HepG2 (cell line): ENCODE measurements around the gene BLOC1S4. TPM values are rescaled to one million over a fixed set of nuclear protein-coding genes. Genes with fewer than 3 reads are reported as not detected.

Experiments used
- DR1 ChIP-seq: sonication (generic); formaldehyde crosslinking; IDR thresholded peaks from 2 replicates; pipeline ENCODE4 v1.8.0; 2021; ENCODE audit warnings: mild to moderate bottlenecking, missing genetic modification reagents, inconsistent platforms
- EHMT2 ChIP-seq: fragments of 200-600 bp; sonication (generic); IDR thresholded peaks from 2 replicates; pipeline ENCODE4 v1.7.0; 2017; ENCODE audit warnings: antibody characterized with exemption, low read depth, low read length, borderline replicate concordance
- GABPA ChIP-seq, 2 experiments: IDR thresholded peaks; 2 replicates each; pipeline ENCODE4 v1.6.1; 2011 to 2016; ENCODE audit warnings: low read depth in 2 of 2, low read length in 1 of 2, missing biosample characterization in 1 of 2, missing genetic modification characterization in 1 of 2
- HNRNPK ChIP-seq: fragments of 200-400 bp; formaldehyde crosslinking; IDR thresholded peaks from 2 replicates; pipeline ENCODE4 v1.6.1; 2018; ENCODE audit warnings: low read length, low read depth, moderate library complexity, mild to moderate bottlenecking; ENCODE audit not compliant: poor library complexity, severe bottlenecking
- KDM2A ChIP-seq: sonication (generic); formaldehyde crosslinking; IDR thresholded peaks from 2 replicates; pipeline ENCODE4 v1.4.0; 2020; ENCODE audit warnings: low read depth, missing genetic modification reagents, borderline replicate concordance
- NFKB2 ChIP-seq: sonication (generic); formaldehyde crosslinking; IDR thresholded peaks from 2 replicates; pipeline ENCODE4 v1.4.0; 2020; ENCODE audit warnings: missing genetic modification reagents, borderline replicate concordance
- PHB2 ChIP-seq: fragments of 450-650 bp; IDR thresholded peaks from 2 replicates; pipeline ENCODE4 v1.6.1; 2018; ENCODE audit not compliant: partially characterized antibody
- TAF1 ChIP-seq: sonication (generic); formaldehyde crosslinking; IDR thresholded peaks from 2 replicates; pipeline ENCODE4 v1.4.0; 2020; ENCODE audit warnings: missing genetic modification reagents
- ZFP36L1 ChIP-seq: sonication (generic); formaldehyde crosslinking; IDR thresholded peaks from 2 replicates; pipeline ENCODE4 v1.8.0; 2022; ENCODE audit warnings: mild to moderate bottlenecking, missing genetic modification reagents, moderate library complexity
- ZNF296 ChIP-seq: sonication (generic); formaldehyde crosslinking; conservative IDR thresholded peaks from 2 replicates; pipeline ENCODE4 v1.5.0; 2020; ENCODE audit warnings: mild to moderate bottlenecking, missing genetic modification reagents
- ZNF563 ChIP-seq: sonication (generic); formaldehyde crosslinking; IDR thresholded peaks from 2 replicates; pipeline ENCODE4 v1.8.0; 2022; ENCODE audit warnings: mild to moderate bottlenecking, moderate library complexity, missing genetic modification reagents
- ZNF589 ChIP-seq: sonication (generic); formaldehyde crosslinking; conservative IDR thresholded peaks from 2 replicates; pipeline ENCODE4 v1.8.0; 2022; ENCODE audit warnings: mild to moderate bottlenecking, moderate library complexity, missing genetic modification reagents
- ZNF660 ChIP-seq: sonication (generic); formaldehyde crosslinking; IDR thresholded peaks from 2 replicates; pipeline ENCODE4 v1.5.1; 2020; ENCODE audit warnings: mild to moderate bottlenecking, low read depth, missing genetic modification reagents, borderline replicate concordance
- ZNF720 ChIP-seq: sonication (generic); formaldehyde crosslinking; IDR thresholded peaks from 2 replicates; pipeline ENCODE4 v1.4.0; 2020; ENCODE audit warnings: missing genetic modification reagents
- polyA plus RNA-seq, 8 experiments: library from polyadenylated mRNA; depleted of rRNA in 3 of 8; stranded (reverse) in 7 of 8; unstranded in 1 of 8; fragments of >200 nt; fragmentation: Illumina TruSeq in 4 of 8; extraction: Trizol in 4 of 8; gene quantifications; 2 replicates each; pipeline versions ENCODE4 v1.2.1 to v1.2.3, GENCODE V29; 2011 to 2016; ENCODE audit warnings: low read depth in 4 of 8, missing spikeins in 1 of 8, mixed read lengths in 1 of 8; ENCODE audit not compliant: insufficient read depth in 1 of 8
- total RNA-seq, 5 experiments: library from RNA; depleted of rRNA; stranded (reverse); fragments of >200 nt; fragmentation: Illumina TruSeq; extraction: Trizol; gene quantifications; 2 replicates each; pipeline ENCODE4 v1.2.3, GENCODE V29; 2016; ENCODE audit warnings: low read depth in 1 of 5
- TF ChIP-seq, protein P1 (sequence below): sonication (generic); formaldehyde crosslinking; IDR thresholded peaks from 2 replicates; pipeline ENCODE4 v1.5.0; 2020; ENCODE audit warnings: mild to moderate bottlenecking, low read depth, missing genetic modification reagents, borderline replicate concordance
- TF ChIP-seq, protein P2 (sequence below): sonication (generic); formaldehyde crosslinking; IDR thresholded peaks from 2 replicates; pipeline ENCODE4 v1.8.0; 2022; ENCODE audit warnings: missing genetic modification reagents, mild to moderate bottlenecking, inconsistent platforms, borderline replicate concordance
- TF ChIP-seq, protein P3 (sequence below): sonication (generic); formaldehyde crosslinking; IDR thresholded peaks from 2 replicates; pipeline ENCODE4 v1.4.0; 2020; ENCODE audit warnings: mild to moderate bottlenecking, missing genetic modification reagents
- TF ChIP-seq, protein P4 (sequence below): sonication (generic); formaldehyde crosslinking; IDR thresholded peaks from 2 replicates; pipeline ENCODE4 v1.4.0; 2020; ENCODE audit warnings: missing genetic modification reagents
- TF ChIP-seq, protein P5 (sequence below): sonication (generic); formaldehyde crosslinking; IDR thresholded peaks from 2 replicates; pipeline ENCODE4 v1.4.0; 2020; ENCODE audit warnings: missing genetic modification reagents, borderline replicate concordance

BLOC1S4 gene
- total and polyA plus RNA-seq, 2 of the 13 experiments (the other 11 are each of a cell fraction or from before 2014, with no cell fraction given), result 15.5 to 20.9 TPM

DNA sequence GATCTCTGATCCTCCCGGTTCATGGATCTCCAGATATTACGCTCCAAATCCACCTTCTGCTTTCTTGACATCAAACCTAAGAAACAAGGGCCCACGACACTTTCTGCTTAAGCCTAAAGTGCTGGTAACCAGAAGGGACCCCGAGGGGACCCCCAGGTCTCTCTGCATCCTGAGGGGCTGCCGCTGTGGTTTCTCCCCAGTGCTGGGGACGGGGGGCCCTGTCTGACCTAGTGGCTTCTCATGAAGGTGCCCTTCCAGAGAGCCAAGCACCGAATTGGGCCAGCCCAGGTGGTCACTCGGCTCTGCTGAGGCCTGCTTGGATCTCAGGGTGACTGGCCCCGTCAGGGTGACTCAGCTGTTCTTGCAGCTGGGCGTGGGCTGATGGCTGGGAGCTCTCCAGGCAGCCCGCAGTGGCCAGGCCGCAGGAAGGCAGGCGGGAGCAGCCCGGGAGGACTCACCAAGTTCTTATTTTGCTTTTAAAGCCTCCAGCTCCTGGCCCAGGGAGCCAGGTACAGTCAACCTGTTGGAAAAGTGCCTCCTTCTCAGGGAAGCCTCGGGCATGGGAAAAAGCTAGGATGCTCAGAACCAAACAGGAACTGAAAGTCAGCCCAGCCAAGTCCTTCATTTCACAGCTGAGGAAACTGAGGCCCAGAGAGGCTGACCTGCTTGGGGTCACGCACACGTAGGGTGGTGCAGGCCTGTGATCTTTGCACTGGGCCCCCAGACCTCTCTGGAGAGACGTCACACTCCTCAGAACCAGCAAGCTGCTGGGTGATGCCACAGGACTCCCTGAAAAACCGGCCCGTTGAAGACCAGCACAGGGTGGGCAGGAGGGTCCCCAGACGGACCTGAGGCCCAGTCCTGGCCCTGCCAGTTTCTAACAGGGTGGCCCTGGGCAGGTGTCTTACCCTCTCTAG is 16.7 kb downstream of the BLOC1S4 start (continued):
- TF ChIP-seq DR1 (CRISPR knock-in tag) (no peak; the same call in 1 of the 2 replicates), GABPA (IDR thresholded peaks at IDR 0.05; ENCODE audit: low read depth, low read length) (no peak), GABPA (CRISPR knock-in tag; IDR thresholded peaks at IDR 0.05; ENCODE audit: low read depth) (no peak; the same call in 1 of the 2 replicates), ZNF660 (no peak), ZFP36L1 (CRISPR knock-in tag) (no peak), ZNF720 (no peak), ZNF296 (no peak), EHMT2 (no peak), ZNF563 (CRISPR knock-in tag) (peak; percentile 42; the same call in 1 of the 2 replicates), TAF1 (CRISPR knock-in tag) (peak; percentile 63), ZNF589 (no peak), KDM2A (CRISPR knock-in tag) (no peak; the same call in none of the 2 replicates), PHB2 (no peak), HNRNPK (no peak), NFKB2 (CRISPR knock-in tag) (no peak)
- TF ChIP-seq, protein P1, sequence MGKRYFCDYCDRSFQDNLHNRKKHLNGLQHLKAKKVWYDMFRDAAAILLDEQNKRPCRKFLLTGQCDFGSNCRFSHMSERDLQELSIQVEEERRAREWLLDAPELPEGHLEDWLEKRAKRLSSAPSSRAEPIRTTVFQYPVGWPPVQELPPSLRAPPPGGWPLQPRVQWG (CRISPR knock-in tag), result no peak
- TF ChIP-seq, protein P2, sequence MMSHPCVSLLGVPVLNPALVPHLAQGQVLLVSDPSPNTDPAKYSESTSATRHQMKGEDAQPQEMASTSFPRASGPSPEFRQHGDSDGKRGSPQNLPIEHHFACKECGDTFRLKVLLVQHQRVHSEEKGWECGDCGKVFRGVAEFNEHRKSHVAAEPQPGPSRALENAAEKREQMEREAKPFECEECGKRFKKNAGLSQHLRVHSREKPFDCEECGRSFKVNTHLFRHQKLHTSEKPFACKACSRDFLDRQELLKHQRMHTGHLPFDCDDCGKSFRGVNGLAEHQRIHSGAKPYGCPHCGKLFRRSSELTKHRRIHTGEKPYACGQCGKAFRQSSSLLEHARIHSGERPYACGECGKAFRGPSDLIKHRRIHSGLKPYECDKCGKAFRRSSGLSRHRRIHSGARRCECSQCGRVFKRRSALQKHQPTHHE, result no peak
- TF ChIP-seq, protein P3, sequence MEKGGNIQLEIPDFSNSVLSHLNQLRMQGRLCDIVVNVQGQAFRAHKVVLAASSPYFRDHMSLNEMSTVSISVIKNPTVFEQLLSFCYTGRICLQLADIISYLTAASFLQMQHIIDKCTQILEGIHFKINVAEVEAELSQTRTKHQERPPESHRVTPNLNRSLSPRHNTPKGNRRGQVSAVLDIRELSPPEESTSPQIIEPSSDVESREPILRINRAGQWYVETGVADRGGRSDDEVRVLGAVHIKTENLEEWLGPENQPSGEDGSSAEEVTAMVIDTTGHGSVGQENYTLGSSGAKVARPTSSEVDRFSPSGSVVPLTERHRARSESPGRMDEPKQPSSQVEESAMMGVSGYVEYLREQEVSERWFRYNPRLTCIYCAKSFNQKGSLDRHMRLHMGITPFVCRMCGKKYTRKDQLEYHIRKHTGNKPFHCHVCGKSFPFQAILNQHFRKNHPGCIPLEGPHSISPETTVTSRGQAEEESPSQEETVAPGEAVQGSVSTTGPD (CRISPR knock-in tag), result no peak
- TF ChIP-seq, protein P4, sequence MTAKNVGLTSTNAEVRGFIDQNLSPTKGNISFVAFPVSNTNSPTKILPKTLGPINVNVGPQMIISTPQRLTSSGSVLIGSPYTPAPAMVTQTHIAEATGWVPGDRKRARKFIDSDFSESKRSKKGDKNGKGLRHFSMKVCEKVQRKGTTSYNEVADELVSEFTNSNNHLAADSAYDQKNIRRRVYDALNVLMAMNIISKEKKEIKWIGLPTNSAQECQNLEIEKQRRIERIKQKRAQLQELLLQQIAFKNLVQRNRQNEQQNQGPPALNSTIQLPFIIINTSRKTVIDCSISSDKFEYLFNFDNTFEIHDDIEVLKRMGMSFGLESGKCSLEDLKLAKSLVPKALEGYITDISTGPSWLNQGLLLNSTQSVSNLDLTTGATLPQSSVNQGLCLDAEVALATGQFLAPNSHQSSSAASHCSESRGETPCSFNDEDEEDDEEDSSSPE (CRISPR knock-in tag), result no peak
- TF ChIP-seq, protein P5, sequence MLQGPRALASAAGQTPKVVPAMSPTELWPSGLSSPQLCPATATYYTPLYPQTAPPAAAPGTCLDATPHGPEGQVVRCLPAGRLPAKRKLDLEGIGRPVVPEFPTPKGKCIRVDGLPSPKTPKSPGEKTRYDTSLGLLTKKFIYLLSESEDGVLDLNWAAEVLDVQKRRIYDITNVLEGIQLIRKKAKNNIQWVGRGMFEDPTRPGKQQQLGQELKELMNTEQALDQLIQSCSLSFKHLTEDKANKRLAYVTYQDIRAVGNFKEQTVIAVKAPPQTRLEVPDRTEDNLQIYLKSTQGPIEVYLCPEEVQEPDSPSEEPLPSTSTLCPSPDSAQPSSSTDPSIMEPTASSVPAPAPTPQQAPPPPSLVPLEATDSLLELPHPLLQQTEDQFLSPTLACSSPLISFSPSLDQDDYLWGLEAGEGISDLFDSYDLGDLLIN (CRISPR knock-in tag), result no peak
